HG03571 (cell line): Measurements from ENCODE around the gene NFAT5.
"Not testable (repeated sequence)": the region's sequence is repeated elsewhere in the genome, so short reads cannot be mapped to it uniquely, and the experiment has no call there.

Experiments used
- ATAC-seq: cut with Tn5 transposase; IDR thresholded peaks from one replicate; pipeline ENCODE4 v1.9.1; 2021; ENCODE audit not compliant: unreplicated experiment

Gene NFAT5, protein sequence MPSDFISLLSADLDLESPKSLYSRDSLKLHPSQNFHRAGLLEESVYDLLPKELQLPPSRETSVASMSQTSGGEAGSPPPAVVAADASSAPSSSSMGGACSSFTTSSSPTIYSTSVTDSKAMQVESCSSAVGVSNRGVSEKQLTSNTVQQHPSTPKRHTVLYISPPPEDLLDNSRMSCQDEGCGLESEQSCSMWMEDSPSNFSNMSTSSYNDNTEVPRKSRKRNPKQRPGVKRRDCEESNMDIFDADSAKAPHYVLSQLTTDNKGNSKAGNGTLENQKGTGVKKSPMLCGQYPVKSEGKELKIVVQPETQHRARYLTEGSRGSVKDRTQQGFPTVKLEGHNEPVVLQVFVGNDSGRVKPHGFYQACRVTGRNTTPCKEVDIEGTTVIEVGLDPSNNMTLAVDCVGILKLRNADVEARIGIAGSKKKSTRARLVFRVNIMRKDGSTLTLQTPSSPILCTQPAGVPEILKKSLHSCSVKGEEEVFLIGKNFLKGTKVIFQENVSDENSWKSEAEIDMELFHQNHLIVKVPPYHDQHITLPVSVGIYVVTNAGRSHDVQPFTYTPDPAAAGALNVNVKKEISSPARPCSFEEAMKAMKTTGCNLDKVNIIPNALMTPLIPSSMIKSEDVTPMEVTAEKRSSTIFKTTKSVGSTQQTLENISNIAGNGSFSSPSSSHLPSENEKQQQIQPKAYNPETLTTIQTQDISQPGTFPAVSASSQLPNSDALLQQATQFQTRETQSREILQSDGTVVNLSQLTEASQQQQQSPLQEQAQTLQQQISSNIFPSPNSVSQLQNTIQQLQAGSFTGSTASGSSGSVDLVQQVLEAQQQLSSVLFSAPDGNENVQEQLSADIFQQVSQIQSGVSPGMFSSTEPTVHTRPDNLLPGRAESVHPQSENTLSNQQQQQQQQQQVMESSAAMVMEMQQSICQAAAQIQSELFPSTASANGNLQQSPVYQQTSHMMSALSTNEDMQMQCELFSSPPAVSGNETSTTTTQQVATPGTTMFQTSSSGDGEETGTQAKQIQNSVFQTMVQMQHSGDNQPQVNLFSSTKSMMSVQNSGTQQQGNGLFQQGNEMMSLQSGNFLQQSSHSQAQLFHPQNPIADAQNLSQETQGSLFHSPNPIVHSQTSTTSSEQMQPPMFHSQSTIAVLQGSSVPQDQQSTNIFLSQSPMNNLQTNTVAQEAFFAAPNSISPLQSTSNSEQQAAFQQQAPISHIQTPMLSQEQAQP (N-terminal part only)

DNA sequence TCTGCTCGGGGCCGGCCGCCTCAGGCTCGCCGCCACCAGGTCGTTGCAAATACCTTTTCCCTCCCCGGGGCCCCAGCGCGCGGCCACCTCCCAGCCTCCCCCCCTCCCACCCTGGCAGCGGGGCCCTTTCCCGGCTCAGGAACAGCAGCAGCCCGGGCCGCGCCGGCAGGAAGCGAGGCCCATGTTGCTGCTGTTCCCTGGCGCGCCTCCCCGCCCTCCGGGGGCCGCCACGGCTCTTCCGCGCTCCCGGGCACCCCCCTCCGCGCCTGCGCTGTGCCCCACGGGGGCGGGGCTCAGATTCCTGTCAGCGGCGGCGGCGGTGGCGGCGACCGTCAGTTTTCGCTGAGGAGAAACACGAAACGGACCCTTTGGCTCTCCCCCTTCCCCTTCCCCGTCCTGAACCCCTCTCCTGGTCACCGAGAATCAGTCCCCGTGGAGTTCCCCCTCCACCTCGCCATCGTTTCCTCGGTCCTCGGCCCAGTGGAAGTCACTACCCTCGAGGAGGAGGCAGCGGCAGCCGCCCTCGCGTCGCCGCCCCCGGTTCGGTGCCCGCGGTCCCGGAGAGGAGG is at the start of gene NFAT5:
NFAT5 (plus strand) TSS at position 296 of the 569 bp plus-strand sequence. CDS start 336 bp downstream, outside the sequence.
- ATAC-seq: peak; percentile 42

DNA sequence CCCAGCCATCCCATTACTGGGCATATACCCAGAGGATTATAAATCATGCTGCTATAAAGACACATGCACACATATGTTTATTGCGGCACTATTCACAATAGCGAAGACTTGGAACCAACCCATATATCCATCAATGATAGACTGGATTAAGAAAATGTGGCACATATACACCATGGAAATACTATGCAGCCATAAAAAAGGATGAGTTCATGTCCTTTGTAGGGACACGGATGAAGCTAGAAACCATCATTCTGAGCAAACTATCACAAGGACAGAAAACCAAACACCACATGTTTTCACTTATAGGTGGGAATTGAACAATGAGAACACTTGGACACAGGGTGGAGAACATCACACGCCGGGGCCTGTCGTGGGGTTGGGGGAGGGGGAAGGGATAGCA is 47.9 kb upstream of the NFAT5 start:
- not testable (repeated sequence) for ATAC-seq

DNA sequence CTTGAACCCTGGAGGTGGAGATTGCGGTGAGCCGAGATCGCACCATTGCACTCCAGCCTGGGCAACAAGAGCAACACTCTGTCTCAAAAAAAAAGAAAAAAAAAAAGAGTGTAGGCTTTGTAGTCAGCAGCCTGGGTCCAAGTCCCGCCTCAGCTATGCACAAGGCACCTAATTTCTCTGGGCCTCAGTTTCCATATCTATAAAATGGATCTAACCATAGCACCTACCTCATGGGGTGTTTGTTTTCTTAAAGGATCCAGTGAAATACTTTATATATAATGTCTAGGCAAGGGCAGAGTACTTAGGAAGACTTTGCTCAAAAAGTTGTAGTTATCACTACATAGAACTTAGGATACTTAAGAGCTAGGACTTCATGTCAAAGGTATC is 45.4 kb upstream of the NFAT5 start:
- ATAC-seq: no peak

DNA sequence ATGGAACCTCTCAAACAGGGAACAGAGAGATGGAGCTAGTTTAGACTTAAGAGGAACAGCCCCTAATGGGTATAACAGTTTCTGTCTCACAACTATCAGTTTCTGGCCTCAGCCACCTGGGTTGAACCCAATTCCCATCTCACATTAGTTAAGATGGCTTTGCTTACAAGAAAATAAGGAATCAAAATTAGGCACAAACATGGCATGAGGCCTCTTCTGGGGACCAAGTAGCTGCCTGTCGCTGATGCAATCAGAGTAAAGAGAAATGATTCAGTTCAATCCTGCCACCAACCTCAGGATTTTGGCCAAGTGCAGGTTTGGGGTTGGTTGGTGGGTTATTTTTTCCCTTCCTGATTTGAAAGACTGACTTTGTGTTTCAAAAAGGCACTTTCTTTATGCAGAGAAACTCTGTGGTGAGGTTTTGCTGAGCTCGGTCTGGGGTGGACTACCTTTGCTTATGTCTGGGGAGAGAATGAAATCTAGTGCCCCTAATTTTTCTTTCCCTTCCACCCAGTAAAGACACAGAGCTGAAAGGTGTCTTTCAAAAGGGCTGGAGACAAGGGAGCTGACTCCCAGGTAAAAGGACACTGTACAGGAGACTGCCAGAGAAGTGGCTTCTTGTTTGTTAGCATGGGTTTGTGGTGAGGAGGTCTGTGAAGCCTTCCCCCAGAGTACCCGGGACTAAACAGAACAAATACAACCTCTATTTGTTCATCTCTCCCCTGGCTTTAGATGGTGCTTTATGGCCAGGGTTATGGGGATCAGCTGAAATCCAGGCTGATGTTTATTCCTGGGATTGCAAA is 44.8 kb upstream of the NFAT5 start:
- ATAC-seq: peak; percentile 70

DNA sequence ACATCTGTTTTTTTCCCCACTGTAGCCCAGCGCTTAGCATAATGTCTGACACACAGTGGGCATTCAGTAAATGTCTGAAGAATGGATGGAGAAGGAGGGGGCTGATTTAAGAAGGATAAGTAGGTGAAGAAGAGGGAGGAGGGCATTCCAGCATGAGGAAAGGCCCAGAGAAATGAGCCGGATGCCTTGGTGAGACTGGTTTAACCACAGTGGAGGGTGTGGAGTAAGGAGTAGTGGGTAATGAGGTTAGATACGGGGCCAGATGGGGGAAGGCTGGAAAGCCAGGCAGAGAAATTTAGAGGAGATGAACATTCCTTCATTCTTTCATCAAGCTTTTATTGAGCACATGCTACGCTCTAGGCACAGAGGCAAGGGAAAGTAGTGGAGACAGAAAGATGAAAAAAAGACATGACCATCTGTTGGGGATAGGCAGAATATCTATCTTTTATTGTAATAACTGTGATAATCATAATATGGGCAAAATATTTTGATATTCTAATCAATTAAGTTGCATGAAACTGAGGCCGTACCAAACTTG is 43.7 kb upstream of the NFAT5 start:
- no peak for ATAC-seq

DNA sequence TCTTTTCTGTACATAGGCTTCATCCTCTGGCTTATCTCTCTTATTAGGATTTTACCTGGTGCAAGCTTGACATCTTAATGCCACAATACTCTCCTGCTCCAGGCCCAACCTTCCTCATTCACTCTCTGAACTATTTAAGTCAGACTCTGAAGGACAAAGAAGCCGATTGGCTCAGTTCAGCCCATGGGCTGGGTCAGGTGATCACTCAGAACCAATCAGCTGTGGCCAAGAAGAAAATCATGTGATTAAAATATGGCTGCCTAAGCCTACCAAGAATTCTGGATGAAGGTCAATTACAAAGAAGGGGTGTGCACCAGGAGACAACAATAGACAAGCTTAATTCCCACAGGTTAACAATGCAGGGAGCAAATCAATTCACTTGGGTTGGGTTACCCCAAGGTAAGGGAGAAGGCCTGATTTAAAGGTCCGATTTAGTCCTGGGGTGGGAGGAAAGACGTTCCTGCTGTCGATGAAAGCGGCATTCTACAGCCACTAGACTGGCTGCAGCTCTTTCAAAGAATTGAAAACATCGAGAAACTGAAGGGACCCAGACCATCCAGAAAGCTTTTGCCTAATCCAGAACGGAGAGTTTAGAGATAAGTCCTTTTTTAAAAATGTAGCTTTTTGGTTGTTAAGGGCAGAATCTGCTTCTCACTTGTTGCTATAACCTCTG is 42.9 kb upstream of the NFAT5 start:
- no peak for ATAC-seq

DNA sequence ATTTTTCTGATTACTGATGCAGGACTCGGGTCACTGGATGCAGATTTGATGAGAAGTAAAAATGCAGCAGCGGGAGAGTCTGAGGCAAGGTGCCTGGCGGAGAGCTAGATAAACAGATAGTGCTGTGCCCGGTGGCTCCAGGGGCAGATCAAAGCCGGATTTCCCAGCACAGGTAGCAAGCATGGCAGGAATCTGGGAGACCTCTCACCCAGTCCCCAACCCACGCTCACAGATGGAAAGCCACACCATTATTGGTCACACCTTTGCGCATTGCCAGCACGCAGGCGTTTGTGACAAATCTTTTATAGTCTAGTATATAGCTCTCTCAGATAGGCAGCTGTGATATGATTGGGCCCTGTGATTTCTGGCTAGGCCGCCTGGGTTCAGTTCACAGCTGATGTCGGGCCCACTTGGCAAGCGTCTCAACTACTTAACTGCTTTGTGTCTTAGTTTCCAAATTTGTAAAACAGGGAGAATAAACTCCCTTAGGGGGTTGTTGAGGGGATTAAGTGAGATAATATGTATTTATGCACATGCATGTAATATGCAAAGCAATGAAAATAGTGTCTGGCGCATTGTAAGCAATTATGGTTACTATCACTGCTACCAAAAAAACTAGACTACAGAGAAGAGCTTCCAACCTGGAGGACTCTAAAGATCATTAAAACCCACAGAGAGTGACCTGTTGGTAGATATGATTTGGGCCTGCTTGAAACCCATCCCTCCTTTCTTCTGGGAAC is 42.0 kb upstream of the NFAT5 start:
- no peak for ATAC-seq

DNA sequence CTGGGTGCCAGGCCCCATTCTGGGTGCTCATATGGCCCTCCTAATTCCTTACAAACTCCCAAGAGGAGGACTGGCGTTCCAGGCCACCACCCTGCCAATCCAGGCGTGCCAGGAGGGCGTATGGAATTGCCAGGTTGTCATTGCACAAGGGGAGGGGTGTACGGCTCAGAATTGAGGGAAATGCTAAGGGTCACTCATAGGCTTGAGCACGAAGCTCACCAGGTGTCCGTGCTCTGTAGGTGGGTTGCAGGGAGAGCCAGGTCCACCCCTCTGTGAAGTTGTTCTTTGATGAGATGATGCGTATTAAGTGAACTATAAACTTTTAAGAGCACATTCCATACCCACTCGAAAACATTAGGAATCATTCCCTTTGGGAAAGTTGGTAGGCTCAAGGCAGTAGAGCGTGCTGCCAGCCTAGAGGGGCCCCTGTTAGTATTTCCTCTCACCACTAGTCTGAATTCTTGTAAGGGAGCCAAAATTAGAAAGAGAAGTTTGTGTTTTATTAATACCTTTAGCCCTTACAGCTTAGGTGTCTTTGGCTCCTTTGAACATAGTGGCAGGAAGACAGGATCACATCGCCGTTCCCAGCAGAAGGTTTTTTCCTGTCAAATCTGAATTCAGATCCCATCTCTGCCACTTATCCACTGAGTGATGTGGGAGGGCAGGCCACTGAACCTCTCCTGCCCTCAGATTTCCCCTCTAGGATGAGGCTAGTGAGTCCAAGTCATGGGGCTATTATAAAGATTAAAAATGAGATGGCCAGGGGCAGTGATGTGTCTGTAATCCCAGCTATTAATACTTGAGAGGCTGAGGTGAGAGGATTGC is 38.7 kb upstream of the NFAT5 start:
- no peak for ATAC-seq

DNA sequence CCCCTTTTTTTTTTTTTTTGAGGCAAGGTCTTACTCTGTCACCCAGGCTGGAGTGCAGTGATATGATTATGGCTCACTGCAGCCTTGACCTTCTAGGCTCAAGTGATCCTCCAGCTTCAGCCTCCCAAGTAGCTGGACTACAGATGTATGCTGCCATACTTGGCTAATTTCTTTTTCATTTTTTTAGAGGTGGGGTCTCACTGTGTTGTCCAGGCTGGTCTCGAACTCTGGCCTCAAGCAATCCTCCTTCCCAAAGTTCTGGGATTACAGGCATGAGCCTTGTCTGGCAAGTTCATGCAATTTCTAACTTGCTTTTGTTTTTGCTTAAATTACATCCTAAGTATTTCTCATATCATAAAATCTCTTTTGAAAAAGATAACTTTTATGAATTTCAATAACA is 33.8 kb upstream of the NFAT5 start:
- ATAC-seq: no peak

DNA sequence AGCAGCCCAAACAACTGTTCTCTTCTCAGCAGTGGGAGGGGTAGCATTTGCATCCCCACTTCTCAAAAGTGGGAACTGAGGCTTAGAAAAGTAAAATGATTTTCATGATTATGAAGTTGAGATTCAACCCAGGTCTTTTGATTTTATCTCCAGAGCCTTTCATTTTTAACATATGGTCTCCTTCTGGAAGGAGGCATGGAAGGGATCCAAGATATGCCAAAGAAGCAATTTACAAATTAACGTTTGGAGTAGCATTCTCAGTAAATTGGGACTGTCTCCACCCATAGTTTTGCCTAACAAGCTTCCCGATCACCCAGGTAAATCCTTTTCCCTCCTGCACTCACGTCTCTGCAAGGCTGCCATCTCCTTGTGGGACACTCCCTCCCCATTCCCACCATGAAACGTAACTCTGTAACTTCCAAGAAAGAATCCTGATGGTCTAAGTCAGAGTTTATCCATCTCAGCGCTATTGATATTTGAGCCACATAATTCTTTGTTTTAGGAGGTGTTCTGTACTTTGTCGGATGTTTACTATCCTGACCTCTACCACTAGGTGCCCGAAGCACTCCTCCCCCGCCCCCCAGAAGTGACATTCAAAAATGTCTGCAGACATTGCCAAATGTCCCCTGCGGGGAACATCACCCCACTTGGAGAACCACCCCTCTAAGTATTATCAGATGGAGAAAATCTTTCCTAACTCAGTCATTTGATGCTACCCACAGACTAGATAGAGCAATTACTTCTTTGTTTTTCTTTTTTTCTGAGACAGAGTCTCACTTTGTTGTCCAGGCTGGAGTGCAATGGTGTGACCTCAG is 32.9 kb upstream of the NFAT5 start:
- ATAC-seq: no peak

DNA sequence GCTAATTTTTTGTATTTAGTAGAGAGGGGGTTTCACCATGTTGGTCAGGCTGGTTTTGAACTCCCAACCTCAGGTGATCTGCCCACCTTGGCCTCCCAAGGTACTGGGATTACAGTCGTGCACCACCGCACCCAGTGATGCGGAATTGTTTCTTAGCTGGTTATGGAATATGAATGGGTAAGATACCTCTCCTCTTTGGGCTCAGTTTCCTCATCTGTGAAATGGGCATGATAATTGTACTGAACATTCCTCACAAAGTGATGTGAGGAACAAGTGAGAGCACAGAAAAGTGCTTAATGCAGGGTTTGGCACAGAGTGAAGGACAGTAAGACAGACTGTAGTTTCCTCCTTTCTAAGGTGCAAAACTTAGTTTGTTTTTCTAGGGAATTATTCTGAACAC is 31.0 kb upstream of the NFAT5 start:
- ATAC-seq: no peak

DNA sequence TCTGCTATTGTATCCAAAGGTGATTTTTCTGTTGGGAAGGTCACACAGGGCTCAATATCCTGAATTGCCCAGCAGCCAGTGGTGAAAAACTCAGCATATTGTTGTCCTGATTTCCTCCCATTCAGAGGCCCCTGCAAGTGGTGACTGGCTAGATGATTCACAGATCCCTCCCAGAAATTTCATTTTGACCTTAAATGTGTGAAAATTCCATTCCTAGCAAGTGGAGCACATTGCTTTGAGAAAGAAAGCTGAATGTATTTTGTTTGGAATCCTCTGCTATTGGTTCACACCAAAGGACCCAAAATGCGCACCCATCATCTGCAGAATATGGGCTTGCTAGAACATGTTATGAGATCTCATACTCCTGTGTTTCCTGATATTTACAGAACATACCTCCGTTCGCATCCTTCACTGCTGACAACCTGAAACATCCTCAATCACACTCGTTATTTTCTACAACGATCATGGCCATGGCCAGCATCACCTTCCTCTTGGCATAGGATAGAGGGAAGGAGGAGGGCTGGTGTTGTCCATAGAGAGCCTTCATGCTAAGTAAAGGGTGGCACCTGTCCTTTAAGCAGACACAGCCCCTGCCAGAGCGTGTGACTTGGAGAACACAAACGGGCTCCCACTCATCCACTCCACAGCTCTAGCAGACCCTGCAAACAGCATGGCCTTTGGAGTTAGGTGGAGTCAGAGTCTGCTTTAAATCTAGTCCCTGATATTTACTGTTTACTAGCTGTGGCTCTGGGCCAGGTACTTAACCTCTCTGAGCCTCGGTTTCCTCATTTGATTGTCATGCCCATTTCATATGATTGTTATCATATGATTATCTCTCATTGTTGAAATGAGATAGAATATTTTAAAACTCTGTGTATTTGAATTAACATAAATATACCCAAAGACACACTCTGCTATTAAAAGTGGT is 30.4 kb upstream of the NFAT5 start:
- ATAC-seq: no peak

DNA sequence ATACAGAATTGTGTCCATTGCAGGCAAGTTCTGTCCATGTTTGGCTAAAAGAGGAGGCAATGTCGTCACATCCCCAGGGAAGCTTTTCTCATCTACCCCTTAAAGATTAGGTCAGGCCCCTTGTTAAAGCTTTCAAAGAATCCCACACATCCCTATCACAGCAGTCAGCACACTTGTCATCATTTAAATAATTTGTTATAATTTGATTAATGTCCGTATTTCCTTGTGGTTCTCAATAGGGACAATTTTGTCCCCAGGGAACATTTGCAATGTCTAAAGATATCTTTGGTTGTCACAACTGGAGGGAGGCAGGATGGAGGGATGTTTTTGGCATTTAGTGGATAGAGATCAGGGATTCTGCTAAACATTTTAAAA is 28.1 kb upstream of the NFAT5 start:
- no peak for ATAC-seq

DNA sequence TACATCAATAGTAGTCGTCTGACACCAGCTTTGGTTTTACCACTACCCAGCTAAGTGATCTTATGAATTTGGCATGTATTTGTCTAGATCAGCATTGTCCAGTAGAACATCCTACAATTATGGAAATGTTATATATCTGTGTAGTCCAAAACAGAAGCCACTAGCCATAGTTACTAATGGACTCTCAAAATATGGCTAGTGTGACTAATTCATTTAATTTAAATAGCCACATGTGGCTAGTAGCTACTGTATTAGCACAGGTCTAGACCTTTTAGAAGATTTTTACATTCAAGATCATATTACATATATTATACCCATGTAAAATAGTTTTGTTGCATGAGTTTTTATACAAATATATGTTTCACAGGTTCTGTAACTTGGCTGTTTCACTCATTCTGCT is 27.0 kb upstream of the NFAT5 start:
- ATAC-seq: no peak

DNA sequence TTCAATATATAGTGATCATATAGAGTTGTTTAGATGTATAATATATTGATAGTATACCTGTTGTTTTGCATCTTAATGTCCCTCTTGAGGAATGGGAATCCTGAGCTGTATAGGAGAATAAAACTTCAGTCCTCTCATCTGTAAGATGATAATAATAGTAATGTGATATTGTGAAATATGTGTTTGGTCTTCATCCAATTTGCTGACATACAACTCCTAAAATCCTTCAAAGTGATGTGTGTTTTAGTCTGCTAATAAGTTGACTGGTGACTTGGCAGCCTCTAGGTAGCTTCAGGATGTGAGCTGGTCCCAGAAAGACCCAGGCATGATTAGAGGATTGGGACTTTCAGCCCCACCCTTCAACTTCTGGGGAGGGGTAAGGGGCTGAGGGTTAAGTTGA is 22.8 kb upstream of the NFAT5 start:
- ATAC-seq: no peak

DNA sequence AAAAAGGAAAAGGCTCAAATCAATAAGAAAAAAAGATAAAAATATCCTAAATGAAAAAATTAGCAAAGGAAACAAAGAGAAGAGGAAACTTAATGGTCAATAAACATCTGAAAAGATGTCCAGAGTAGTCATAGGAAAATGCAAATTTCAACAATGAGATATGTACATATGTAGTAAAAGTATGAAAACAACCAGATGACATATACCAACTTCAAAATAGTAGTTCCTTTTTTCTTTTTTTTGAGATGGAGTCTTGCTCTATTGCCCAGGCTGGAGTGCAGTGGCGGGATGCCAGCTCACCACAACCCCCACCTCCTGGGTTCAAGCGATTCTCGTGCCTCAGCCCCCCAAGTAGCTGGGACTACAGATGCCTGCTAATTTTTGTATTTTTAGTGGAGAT is 21.7 kb upstream of the NFAT5 start:
- no peak for ATAC-seq
